OCI-LY7 (cell line): Measurements from ENCODE around the gene MYO7A. TPM values are rescaled to one million over a fixed set of nuclear protein-coding genes. Genes with fewer than 3 reads are reported as not detected.

ENCODE experiments used
- BruUV-seq: library from RNA; stranded (reverse); fragments of 400-500 nt; replicated peaks from 2 replicates; lab custom pipeline; 2021; lab: Mats Ljungman, UMichigan
- CTCF ChIA-PET: fragments of 300-600 bp; sonication (Branson Sonifier 250); formaldehyde crosslinking; loops from one replicate; lab custom pipeline; 2022; ENCODE audit warnings: antibody characterized with exemption; ENCODE audit not compliant: unreplicated experiment; lab: Charles Lee
- POLR2A ChIA-PET: fragments of 300-600 bp; sonication (Branson Sonifier 250); formaldehyde crosslinking; loops from one replicate; lab custom pipeline; 2022; ENCODE audit warnings: antibody characterized with exemption; lab: Charles Lee
- DNase-seq: peaks from one replicate; pipeline ENCODE4 v3.0.0-alpha.2; 2015; ENCODE audit warnings: low spot score
- H2AFZ ChIP-seq: fragments of 200-600 bp; sonication (generic), shearing (Covaris generic); 2 replicates; pipeline ENCODE4 v1.6.1; 2014; ENCODE audit warnings: mild to moderate bottlenecking, antibody characterized with exemption, low read length, moderate library complexity
- H3K27ac ChIP-seq: fragments of 200-600 bp; sonication (generic); 2 replicates; pipeline ENCODE4 v1.5.1; 2014; ENCODE audit warnings: mixed run types, low read depth, mild to moderate bottlenecking, moderate library complexity, low read length, inconsistent platforms; ENCODE audit not compliant: poor library complexity, severe bottlenecking
- H3K36me3 ChIP-seq: fragments of 200-600 bp; sonication (generic); 2 replicates; pipeline ENCODE4 v1.6.1; 2014; ENCODE audit warnings: mild to moderate bottlenecking, antibody characterized with exemption, low read length, moderate library complexity, mixed read lengths; ENCODE audit not compliant: insufficient read depth
- H3K4me1 ChIP-seq: fragments of 200-600 bp; sonication (generic); 2 replicates; pipeline ENCODE4 v1.5.1; 2014; ENCODE audit warnings: mild to moderate bottlenecking, low read length; ENCODE audit not compliant: insufficient read depth, poor library complexity, severe bottlenecking
- H3K4me2 ChIP-seq: fragments of 200-600 bp; sonication (generic); 2 replicates; pipeline ENCODE4 v1.6.1; 2014; ENCODE audit warnings: mild to moderate bottlenecking, low read length
- H3K4me3 ChIP-seq: fragments of 200-600 bp; sonication (generic); 2 replicates; pipeline ENCODE4 v1.5.1; 2014; ENCODE audit warnings: mild to moderate bottlenecking, low read depth, low read length; ENCODE audit not compliant: poor library complexity, severe bottlenecking
- H3K79me2 ChIP-seq: fragments of 200-600 bp; sonication (generic); 2 replicates; pipeline ENCODE4 v1.6.1; 2016; ENCODE audit warnings: low read depth, mild to moderate bottlenecking, low read length, moderate library complexity, mixed read lengths; ENCODE audit not compliant: insufficient read depth
- H3K9me2 ChIP-seq: fragments of 200-600 bp; sonication (generic); 2 replicates; pipeline ENCODE4 v1.6.1; 2016; ENCODE audit warnings: mild to moderate bottlenecking, low read length, mixed read lengths; ENCODE audit not compliant: insufficient read depth
- H3K9me3 ChIP-seq: fragments of 200-600 bp; sonication (generic); 2 replicates; pipeline ENCODE4 v1.6.1; 2014; ENCODE audit warnings: mild to moderate bottlenecking, mixed run types, low read length, mixed read lengths
- H4K20me1 ChIP-seq: fragments of 200-600 bp; sonication (generic); 2 replicates; pipeline ENCODE4 v1.6.1; 2014; ENCODE audit warnings: mild to moderate bottlenecking, antibody characterized with exemption, low read length, moderate library complexity, mixed read lengths; ENCODE audit not compliant: insufficient read depth
- EZH2phosphoT487 ChIP-seq: fragments of 200-600 bp; sonication (generic); IDR thresholded peaks from 2 replicates; pipeline ENCODE4 v1.6.1; 2018; ENCODE audit warnings: low read depth, borderline replicate concordance, mild to moderate bottlenecking, mixed run types, antibody characterized with exemption, low read length, moderate library complexity, mixed read lengths
- intact Hi-C: fragments of 100-400 bp; cut with micrococcal nuclease; formaldehyde crosslinking; loops from one replicate; pipeline ENCODE4 v1.10.0; 2022; ENCODE audit not compliant: unreplicated experiment
- total RNA-seq, 2 experiments: library from RNA; depleted of rRNA in 1 of 2; stranded (reverse); fragments of >200 nt in 1 of 2; shearing (Covaris generic) in 1 of 2; gene quantifications; 2 replicates each; pipeline ENCODE4 v1.2.3, GENCODE V29; 2014 to 2022
- TF ChIP-seq, protein P1 (sequence below): fragments of 200-600 bp; sonication (generic); conservative IDR thresholded peaks from 2 replicates; pipeline ENCODE4 v1.5.1; 2014; ENCODE audit warnings: mild to moderate bottlenecking, antibody characterized with exemption, low read length, moderate library complexity, mixed read lengths

The MYO7A gene
- total RNA-seq, 2 experiments from 2014 or later, result not detected

DNA sequence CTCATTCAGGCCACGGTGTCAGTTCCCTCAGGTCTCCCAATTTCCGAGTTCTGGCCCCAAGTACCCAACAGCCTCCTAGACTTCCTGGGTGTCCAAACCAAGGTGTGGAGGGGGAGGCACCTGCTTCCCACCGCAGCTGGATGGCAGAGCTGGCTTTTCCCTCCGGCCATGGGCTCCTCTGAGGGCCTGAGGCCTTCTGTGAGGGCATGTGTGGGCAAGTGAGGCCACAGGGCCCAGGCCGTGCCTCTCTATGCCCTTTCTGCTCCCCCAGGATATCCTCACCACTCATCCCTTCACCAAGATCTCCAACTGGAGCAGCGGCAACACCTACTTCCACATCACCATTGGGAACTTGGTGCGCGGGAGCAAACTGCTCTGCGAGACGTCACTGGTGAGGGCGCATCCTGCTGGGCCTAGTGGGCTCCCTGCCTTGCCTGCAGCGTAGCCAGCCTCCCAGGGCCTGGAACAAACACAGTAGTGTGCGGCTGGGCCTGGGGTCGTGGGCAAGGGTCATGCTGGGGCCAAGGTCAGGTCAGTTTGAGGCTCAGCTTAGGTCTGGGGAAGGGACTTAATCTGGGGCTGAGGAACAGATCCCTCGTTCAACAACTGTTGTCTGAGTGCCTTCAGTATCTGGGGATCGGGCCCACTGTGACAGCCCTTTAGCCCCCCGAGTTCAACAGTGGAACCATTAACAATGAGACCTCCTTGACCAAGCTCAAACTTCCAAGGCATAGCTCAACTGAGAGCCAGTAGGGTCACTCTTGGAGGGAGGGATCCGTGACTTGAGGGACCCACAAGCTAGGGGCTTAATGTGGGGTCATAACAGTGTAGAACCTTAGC is 85.8 kb downstream of the MYO7A start:
- H3K79me2 ChIP-seq, result no peaks in the 10 kb centered on the region
- H3K4me1 ChIP-seq, result no peaks in the 10 kb centered on the region
- no peak overlapping the region for H2AFZ ChIP-seq
- POLR2A ChIA-PET, result no interaction called here
- no peak overlapping the region for H3K4me2 ChIP-seq
- no peaks in the 10 kb centered on the region for H3K9me3 ChIP-seq
- no peak overlapping the region for H3K27ac ChIP-seq
- no peak overlapping the region for H3K4me3 ChIP-seq
- DNase-seq, result no peak
- H4K20me1 ChIP-seq, result no peaks in the 10 kb centered on the region
- H3K36me3 ChIP-seq, result no peaks in the 10 kb centered on the region
- CTCF ChIA-PET, result no interaction called here
- no peak for TF ChIP-seq EZH2phosphoT487
- TF ChIP-seq, protein P1, sequence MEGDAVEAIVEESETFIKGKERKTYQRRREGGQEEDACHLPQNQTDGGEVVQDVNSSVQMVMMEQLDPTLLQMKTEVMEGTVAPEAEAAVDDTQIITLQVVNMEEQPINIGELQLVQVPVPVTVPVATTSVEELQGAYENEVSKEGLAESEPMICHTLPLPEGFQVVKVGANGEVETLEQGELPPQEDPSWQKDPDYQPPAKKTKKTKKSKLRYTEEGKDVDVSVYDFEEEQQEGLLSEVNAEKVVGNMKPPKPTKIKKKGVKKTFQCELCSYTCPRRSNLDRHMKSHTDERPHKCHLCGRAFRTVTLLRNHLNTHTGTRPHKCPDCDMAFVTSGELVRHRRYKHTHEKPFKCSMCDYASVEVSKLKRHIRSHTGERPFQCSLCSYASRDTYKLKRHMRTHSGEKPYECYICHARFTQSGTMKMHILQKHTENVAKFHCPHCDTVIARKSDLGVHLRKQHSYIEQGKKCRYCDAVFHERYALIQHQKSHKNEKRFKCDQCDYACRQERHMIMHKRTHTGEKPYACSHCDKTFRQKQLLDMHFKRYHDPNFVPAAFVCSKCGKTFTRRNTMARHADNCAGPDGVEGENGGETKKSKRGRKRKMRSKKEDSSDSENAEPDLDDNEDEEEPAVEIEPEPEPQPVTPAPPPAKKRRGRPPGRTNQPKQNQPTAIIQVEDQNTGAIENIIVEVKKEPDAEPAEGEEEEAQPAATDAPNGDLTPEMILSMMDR, result no peak
- intact Hi-C loops, result no loop called here
- no TSS peak for BruUV-seq
- no peaks in the 10 kb centered on the region for H3K9me2 ChIP-seq

DNA sequence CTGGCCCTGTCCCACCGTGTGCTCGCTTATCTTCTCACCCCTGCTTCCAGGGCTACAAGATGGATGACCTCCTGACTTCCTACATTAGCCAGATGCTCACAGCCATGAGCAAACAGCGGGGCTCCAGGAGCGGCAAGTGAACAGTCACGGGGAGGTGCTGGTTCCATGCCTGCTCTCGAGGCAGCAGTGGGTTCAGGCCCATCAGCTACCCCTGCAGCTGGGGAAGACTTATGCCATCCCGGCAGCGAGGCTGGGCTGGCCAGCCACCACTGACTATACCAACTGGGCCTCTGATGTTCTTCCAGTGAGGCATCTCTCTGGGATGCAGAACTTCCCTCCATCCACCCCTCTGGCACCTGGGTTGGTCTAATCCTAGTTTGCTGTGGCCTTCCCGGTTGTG is 86.5 kb downstream of the MYO7A start:
- intact Hi-C loops, result no loop called here
- TF ChIP-seq EZH2phosphoT487, result no peak
- TF ChIP-seq, protein P1, result no peak
- no peaks in the 10 kb centered on the region for H3K9me3 ChIP-seq
- no peak overlapping the region for H3K4me3 ChIP-seq
- H4K20me1 ChIP-seq, result no peaks in the 10 kb centered on the region
- H3K4me2 ChIP-seq, result no peak overlapping the region
- H3K36me3 ChIP-seq, result no peaks in the 10 kb centered on the region
- no TSS peak for BruUV-seq
- H3K4me1 ChIP-seq, result no peaks in the 10 kb centered on the region
- POLR2A ChIA-PET, result interaction anchor here (0.6 kb wide), 1 partner anchor 162 kb away, joined by 3 read pairs; no protein-coding TSS in a partner anchor
- H3K9me2 ChIP-seq, result no peaks in the 10 kb centered on the region
- CTCF ChIA-PET, result no interaction called here
- no peaks in the 10 kb centered on the region for H3K79me2 ChIP-seq
- no peak overlapping the region for H2AFZ ChIP-seq
- DNase-seq, result no peak
- H3K27ac ChIP-seq, result no peak overlapping the region

- Histone ChIP-seq H2AFZ (no peak overlapping the region), H3K36me3 (no peaks in the 10 kb centered on the region), H4K20me1 (no peaks in the 10 kb centered on the region), H3K9me3 (no peaks in the 10 kb centered on the region), H3K4me3 (no peak overlapping the region), H3K79me2 (no peaks in the 10 kb centered on the region), H3K4me1 (no peaks in the 10 kb centered on the region), H3K9me2 (no peaks in the 10 kb centered on the region), H3K4me2 (no peak overlapping the region), H3K27ac (no peak overlapping the region)
- CTCF ChIA-PET, result no interaction called here
- POLR2A ChIA-PET, result interaction anchor here (0.6 kb wide), 2 partner anchors 162 to 273 kb away, joined by 3 read pairs; no protein-coding TSS in a partner anchor
- intact Hi-C loops, result no loop called here
- DNase-seq, result no peak
- TF ChIP-seq, protein P1, result no peak
- TF ChIP-seq EZH2phosphoT487, result no peak
- BruUV-seq, result no TSS peak
These were observed 87.1 kb downstream of the MYO7A start for GRCh38 chr11:77215106-77215505.
